ENCODE results near the gene TRPC4.

Gene TRPC4

GRCh38 chr13:37869756-37870488, at the start of gene TRPC4:
Gene TRPC4, minus strand, starts transcription at chr13:37869772. Its CDS starts 86,439 bp downstream, at chr13:37783333.
- no peak for DNase-seq

- no peak for DNase-seq
Observed at GRCh38 chr13:37918751-37919150, 49.2 kb upstream of the TRPC4 start.

GRCh38 chr13:37918116-37918714, 48.6 kb upstream of the TRPC4 start:
- DNase-seq, result no peak

DNA sequence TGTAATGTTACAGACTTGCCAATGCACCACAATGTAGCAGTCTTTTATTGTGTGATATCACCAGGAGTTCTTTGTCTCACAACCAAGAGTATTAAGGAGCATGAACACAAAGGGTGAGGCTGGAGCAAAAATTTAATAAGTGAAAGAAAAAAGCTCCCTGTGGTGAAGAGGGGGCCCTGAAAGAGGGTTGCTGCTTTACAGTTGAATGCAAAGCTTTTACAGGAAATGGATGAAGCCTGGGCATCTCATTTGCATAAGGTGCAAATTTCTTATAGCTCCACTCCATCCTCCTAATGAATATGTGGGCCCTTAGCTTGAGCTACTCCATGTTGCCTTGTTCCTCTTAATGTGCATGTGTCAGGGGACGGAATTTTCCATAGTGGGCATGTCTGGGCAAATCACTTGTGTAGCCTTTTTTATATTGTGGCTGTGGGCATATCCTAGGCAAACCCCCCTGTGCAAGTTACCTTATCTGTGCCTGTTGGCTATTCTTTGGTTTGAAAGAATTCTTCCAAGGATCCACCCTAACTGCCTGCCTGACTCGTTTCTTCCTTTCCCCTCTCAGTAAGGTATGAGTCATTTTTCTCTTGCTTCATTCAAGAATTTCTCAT, 45.3 kb upstream of the TRPC4 start:
- DNase-seq, result no peak

- DNase-seq, result no peak
Observed at GRCh38 chr13:37910790-37911189, 41.2 kb upstream of the TRPC4 start.

- DNase-seq, result no peak
Observed at GRCh38 chr13:37906880-37907279, 37.3 kb upstream of the TRPC4 start.

GRCh38 chr13:37905736-37906135, 36.2 kb upstream of the TRPC4 start:
- no peak for DNase-seq

- DNase-seq, result no peak
Observed at GRCh38 chr13:37899753-37900152, 30.2 kb upstream of the TRPC4 start.

GRCh38 chr13:37893321-37893720, 23.7 kb upstream of the TRPC4 start:
- no peak for DNase-seq

GRCh38 chr13:37889820-37890219, 20.2 kb upstream of the TRPC4 start:
- DNase-seq, result no peak

DNA sequence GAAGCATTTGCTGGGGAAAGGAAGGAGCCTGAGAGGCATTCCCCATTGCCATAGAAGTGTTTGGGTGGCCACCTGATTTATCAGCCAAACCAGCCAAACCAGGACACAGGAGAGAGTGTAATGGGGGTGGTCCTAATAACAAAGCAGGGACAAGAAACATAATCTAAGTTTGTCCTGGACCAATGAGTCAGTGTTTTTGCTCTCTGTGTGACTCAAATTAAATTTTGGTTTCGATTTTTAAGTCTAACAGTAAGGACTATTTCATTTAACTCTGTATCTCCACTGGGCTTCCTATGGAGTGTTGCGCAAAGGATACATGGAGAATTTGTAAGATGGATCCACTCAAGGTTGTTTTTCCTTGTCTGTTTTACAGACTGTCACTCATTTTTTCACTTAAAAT, 19.5 kb upstream of the TRPC4 start:
- DNase-seq, result no peak

GRCh38 chr13:37886879-37887278, 17.3 kb upstream of the TRPC4 start:
- DNase-seq, result no peak

- DNase-seq, result no peak
Observed at GRCh38 chr13:37884674-37885073, 15.1 kb upstream of the TRPC4 start.

DNA sequence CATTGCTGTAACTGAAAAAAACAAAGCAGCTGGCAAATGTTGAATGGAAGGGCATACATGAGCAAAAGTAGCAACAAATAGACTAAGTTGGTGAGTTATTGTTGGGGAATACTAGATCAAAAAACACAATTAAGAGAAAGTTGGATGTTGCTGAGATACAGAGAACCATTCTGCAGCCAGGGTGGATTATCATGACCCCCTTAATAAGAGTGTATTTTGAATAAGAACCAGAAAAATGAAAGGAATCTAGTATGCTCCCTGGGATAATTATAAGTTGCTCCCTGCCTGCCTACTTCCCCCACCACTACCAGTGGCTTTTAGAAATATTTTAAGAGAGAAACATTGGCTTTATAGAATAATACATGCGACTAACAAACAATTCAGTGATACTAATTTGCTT, 14.5 kb upstream of the TRPC4 start:
- DNase-seq, result no peak

- no peak for DNase-seq
Observed at GRCh38 chr13:37878921-37879320, 9.3 kb upstream of the TRPC4 start.

DNA sequence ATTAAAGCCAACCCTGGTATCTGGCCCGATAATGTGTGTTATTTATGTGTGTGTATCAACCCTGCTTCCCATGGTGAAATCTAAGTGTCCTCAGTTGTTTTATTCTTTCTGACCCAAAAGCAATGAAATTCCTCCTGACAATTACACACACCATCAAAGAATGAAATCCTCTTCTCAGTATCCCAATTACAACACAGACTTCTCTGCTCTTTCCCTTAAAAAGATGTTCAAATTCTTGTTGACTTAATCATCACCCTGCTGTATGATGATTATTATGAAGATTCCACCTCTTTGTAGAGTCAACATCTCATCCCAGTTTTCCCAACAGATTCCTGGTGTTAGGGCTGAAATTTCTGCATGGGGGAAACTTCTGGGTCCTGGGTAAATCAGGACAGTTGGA, 8.9 kb upstream of the TRPC4 start:
- no peak for DNase-seq

DNA sequence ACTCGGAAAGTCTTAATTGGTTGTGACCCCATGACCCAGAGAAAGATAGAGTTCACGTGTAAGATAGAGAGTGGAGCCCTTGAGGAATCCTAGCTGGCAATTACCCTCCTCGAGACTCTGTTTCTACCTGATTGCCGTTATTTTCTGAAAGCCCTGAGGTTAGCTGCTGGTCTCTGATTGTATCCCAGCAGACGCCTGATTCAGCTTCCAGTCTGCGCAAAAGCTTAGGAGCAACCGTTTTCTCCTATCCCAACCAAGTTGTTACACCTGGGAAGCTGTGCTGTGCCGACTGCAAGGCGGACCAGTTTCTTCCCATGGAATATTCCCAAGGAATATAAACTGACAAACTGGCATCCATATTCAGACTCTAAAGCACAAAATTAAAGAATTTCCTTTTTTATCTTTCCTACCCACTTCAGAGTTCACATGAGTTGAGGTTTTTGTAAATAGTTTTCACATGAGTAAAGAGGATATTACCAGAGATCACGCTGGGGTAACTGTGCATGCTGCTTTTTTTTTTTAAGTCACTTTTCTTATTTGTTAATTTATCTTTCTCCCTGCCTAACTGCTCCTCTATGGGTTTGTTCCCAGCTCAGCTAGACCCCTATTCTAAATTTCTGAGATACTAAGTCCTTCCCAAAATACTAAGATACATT, 1.5 kb upstream of the TRPC4 start:
- DNase-seq, result no peak

GRCh38 chr13:37870489-37870845, 895 bp upstream of the TRPC4 start:
- DNase-seq, result no peak

- no peak for DNase-seq
Observed at GRCh38 chr13:37869506-37869755, 141 bp downstream of the TRPC4 start.

DNA sequence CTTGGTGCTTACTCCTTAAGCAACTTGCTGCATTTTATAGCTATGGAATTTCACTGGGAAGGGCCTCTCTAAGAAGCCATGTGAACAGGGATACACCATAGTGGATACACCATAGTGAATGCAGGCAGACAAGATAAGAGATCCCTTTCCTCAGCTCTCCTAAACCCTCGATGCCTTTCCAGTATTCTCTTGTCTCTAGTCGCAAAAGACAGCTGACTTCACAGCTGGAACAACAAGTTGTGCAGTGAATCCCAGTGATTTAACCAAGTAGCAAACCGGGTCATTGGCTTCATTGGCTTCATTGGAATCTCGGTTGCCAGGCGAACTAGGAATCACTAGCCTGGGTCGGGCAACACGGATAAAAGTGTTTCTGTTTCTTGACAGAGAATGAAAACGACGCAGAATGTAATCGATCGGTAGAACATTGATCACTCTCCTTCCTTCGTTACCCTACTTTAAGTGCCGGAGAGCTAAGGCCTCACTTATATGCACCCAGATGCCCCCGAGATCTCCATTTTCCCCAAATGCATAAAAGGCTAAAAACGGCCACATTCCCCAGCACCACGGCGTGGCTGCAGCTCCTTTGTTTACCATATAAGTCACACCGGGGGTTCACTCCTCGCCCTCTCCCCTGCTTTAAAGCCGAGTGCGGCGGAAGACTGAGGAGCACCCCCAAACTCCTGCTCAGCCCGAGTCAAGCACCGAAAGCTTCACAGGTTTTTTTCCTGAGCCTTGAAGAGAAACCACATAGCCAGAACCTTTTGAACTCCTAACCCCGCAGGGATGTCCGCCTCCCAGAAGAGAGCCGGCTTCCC, 674 bp downstream of the TRPC4 start:
- no peak for DNase-seq

DNA sequence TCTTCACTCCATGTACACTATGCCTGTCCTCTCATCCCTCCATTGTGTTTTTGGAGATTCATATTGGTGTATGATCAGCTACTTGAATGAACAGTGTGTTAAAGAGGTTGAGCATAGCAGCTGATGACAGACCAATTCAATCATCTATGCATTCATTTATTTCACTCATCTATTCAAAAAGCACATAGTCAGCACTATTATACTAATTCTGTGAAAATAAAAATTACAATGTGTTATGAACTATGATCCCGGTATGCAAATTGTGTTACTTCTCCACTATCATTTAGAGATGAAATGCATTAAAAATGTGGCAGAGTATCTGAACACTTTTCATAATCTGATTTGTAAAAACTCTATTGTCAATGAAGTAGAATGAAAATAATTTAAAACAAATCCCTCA, 5.9 kb downstream of the TRPC4 start:
- DNase-seq, result no peak

- no peak for DNase-seq
Observed at GRCh38 chr13:37835392-37835791, 34.2 kb downstream of the TRPC4 start.

DNA sequence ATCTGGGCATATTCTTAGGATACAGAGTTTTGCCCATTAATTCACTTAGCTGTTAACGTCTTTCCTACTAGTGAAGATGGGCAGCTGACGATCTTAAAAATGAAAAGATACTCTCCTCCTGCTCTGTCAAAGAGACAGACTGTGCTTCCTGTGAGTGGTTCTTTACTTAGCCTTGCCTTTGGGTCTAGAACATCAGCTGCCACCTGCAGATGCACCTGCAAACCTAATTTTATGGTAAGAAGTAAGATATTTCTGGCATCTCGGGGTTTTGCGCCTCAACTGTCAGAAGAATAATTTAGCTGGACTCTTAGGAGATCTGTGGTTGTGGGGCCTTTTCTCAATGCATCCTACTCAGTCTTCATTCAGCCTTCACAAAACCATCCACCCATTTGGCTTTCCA, 36.2 kb downstream of the TRPC4 start:
- DNase-seq, result no peak
